Lower leg skin (tissue), 3 donors: ENCODE data around the gene SLC6A4.

Source experiments
- CTCF ChIP-seq, 3 donors: fragments of 450-650 bp; IDR thresholded peaks; one replicate each; pipeline ENCODE4 v1.5.1; 2016; ENCODE audit warnings: antibody characterized with exemption in 3 of 3, mild to moderate bottlenecking in 3 of 3, moderate library complexity in 2 of 3
- POLR2A ChIP-seq, 2 donors: fragments of 450-650 bp; IDR thresholded peaks; one replicate each; pipeline ENCODE4 v1.6.1; 2016 to 2017; ENCODE audit warnings: antibody characterized with exemption in 2 of 2, mild to moderate bottlenecking in 1 of 2, moderate library complexity in 1 of 2

- TF ChIP-seq CTCF (IDR thresholded peaks at IDR 0.05) = no peak
- no peak for TF ChIP-seq POLR2A (IDR thresholded peaks at IDR 0.05)
Observed at GRCh38 chr17:30176855-30177254, 58.6 kb downstream of the SLC6A4 start.
